SK-N-SH (cell line): ENCODE data around the gene C1orf159. TPM values are rescaled to one million over a fixed set of nuclear protein-coding genes. Genes with fewer than 3 reads are reported as not detected.

Experiments
- CTCF ChIA-PET: fragments of 300-600, 350-600 bp; formaldehyde crosslinking; extraction: SDS; loops from one replicate; lab custom pipeline; 2021; lab: Yijun Ruan, JAX
- POLR2A ChIA-PET: fragments of 350-600 bp; sonication (Branson Sonifier 250); formaldehyde crosslinking; extraction: SDS; loops from one replicate; lab custom pipeline; 2020; ENCODE audit warnings: antibody characterized with exemption, inconsistent platforms; lab: Yijun Ruan, JAX
- DNase-seq: peaks from one replicate; pipeline ENCODE4 v3.0.0; 2012
- H2AFZ ChIP-seq: fragments of 200-600 bp; sonication (generic); 2 replicates; pipeline ENCODE4 v1.8.1; 2016; ENCODE audit warnings: antibody characterized with exemption, mild to moderate bottlenecking, low read depth
- H3F3A ChIP-seq: fragments of 200-600 bp; sonication (generic); replicated peaks from 2 replicates; pipeline ENCODE3; 2016; ENCODE audit warnings: antibody characterized with exemption, mild to moderate bottlenecking; ENCODE audit not compliant: insufficient read depth
- H3K27ac ChIP-seq, 2 experiments: fragments of 200-500 bp in 1 of 2; fragments of 200-600 bp in 1 of 2; sonication (Bioruptor generic) in 1 of 2; sonication (generic), shearing (Covaris generic) in 1 of 2; 2 replicates each; pipeline versions ENCODE4 v1.5.1 to v1.6.1; 2014 to 2016; ENCODE audit warnings: low read depth in 2 of 2, inconsistent platforms in 1 of 2, low read length in 1 of 2, mild to moderate bottlenecking in 1 of 2, mixed read lengths in 1 of 2
- H3K27me3 ChIP-seq: fragments of 200-600 bp; sonication (generic), shearing (Covaris generic); 2 replicates; pipeline ENCODE4 v1.6.1; 2016; ENCODE audit warnings: mixed run types; ENCODE audit not compliant: insufficient read depth
- H3K36me3 ChIP-seq, 2 experiments: fragments of 200-500 bp in 1 of 2; fragments of 200-600 bp in 1 of 2; sonication (Bioruptor generic) in 1 of 2; sonication (generic) in 1 of 2; replicated peaks in 1 of 2; 2 replicates each; pipeline versions ENCODE3 to v1.5.1; 2014 to 2016; ENCODE audit warnings: low read length in 1 of 2, mild to moderate bottlenecking in 1 of 2; ENCODE audit not compliant: insufficient read depth in 2 of 2, control insufficient read depth in 1 of 2
- H3K4me1 ChIP-seq, 2 experiments: fragments of 200-500 bp in 1 of 2; fragments of 200-600 bp in 1 of 2; sonication (Bioruptor generic) in 1 of 2; sonication (generic), shearing (Covaris generic) in 1 of 2; 2 replicates each; pipeline versions ENCODE4 v1.5.1 to v1.6.1; 2014 to 2016; ENCODE audit warnings: low read depth in 1 of 2, low read length in 1 of 2, mixed run types in 1 of 2; ENCODE audit not compliant: insufficient read depth in 2 of 2, control insufficient read depth in 1 of 2
- H3K4me2 ChIP-seq: fragments of 200-600 bp; sonication (generic), shearing (Covaris generic); 2 replicates; pipeline ENCODE4 v1.6.1; 2017; ENCODE audit warnings: mixed run types
- H3K4me3 ChIP-seq, 2 experiments: fragments of 200-500 bp in 1 of 2; fragments of 200-600 bp in 1 of 2; sonication (Bioruptor generic) in 1 of 2; sonication (generic), shearing (Covaris generic) in 1 of 2; 2 replicates each; pipeline versions ENCODE4 v1.5.1 to v1.8.1; 2014 to 2016; ENCODE audit warnings: low read depth in 2 of 2, inconsistent platforms in 1 of 2, low read length in 1 of 2, mild to moderate bottlenecking in 1 of 2, mixed read lengths in 1 of 2, moderate library complexity in 1 of 2
- H3K79me2 ChIP-seq: fragments of 200-600 bp; sonication (generic); 2 replicates; pipeline ENCODE4 v1.8.1; 2017; ENCODE audit warnings: mild to moderate bottlenecking; ENCODE audit not compliant: insufficient read depth
- H3K9ac ChIP-seq: fragments of 200-600 bp; sonication (generic); 2 replicates; pipeline ENCODE4 v1.6.1; 2017; ENCODE audit warnings: mixed run types
- H3K9me2 ChIP-seq: fragments of 200-600 bp; sonication (generic); 2 replicates; pipeline ENCODE4 v1.6.1; 2017; ENCODE audit warnings: mixed run types
- H3K9me3 ChIP-seq: fragments of 200-600 bp; sonication (generic); 2 replicates; pipeline ENCODE4 v1.6.1; 2017; ENCODE audit warnings: mixed run types, mild to moderate bottlenecking, moderate library complexity
- H4K20me1 ChIP-seq: fragments of 200-600 bp; sonication (generic); 2 replicates; pipeline ENCODE4 v1.6.1; 2017; ENCODE audit warnings: mild to moderate bottlenecking, mixed run types; ENCODE audit not compliant: insufficient read depth
- EP300 ChIP-seq, 2 experiments: IDR thresholded peaks; 2 replicates each; pipeline versions ENCODE4 v1.4.0 to v1.6.1; 2012; ENCODE audit warnings: borderline replicate concordance in 1 of 2, low read depth in 1 of 2, low read length in 1 of 2
- EZH2phosphoT487 ChIP-seq: fragments of 200-600 bp; sonication (generic); IDR thresholded peaks from 2 replicates; pipeline ENCODE4 v1.6.1; 2017; ENCODE audit warnings: low read depth, mixed run types, mild to moderate bottlenecking, antibody characterized with exemption, moderate library complexity, borderline replicate concordance
- FOXJ3 ChIP-seq: sonication (generic); formaldehyde crosslinking; IDR thresholded peaks from 2 replicates; pipeline ENCODE4 v1.5.1; 2020; ENCODE audit warnings: mild to moderate bottlenecking, missing genetic modification reagents
- FOXM1 ChIP-seq: IDR thresholded peaks from 2 replicates; pipeline ENCODE4 v1.4.0; 2012; ENCODE audit warnings: low read depth, mild to moderate bottlenecking
- JUND ChIP-seq: IDR thresholded peaks from 2 replicates; pipeline ENCODE4 v1.4.0; 2012
- MEF2A ChIP-seq: IDR thresholded peaks from 2 replicates; pipeline ENCODE4 v1.4.0; 2012; ENCODE audit warnings: low read depth, borderline replicate concordance
- NFIC ChIP-seq: IDR thresholded peaks from 2 replicates; pipeline ENCODE4 v1.4.0; 2012; ENCODE audit warnings: borderline replicate concordance
- RAD21 ChIP-seq: IDR thresholded peaks from 2 replicates; pipeline ENCODE4 v1.6.1; 2012; ENCODE audit warnings: mild to moderate bottlenecking, low read length
- RCOR1 ChIP-seq: fragments of 150-350 bp; IDR thresholded peaks from 2 replicates; pipeline ENCODE4 v1.6.1; 2017; ENCODE audit warnings: antibody characterized with exemption, low read length
- SIN3A ChIP-seq: IDR thresholded peaks from 2 replicates; pipeline ENCODE4 v1.6.1; 2012; ENCODE audit warnings: low read depth, mild to moderate bottlenecking, low read length, moderate library complexity, borderline replicate concordance
- SMC3 ChIP-seq: IDR thresholded peaks from 2 replicates; pipeline ENCODE4 v1.6.1; 2012; ENCODE audit warnings: low read depth, low read length, improper control_type of control experiment
- TAF1 ChIP-seq: IDR thresholded peaks from 2 replicates; pipeline ENCODE4 v1.6.1; 2012; ENCODE audit warnings: low read depth, mild to moderate bottlenecking, low read length, moderate library complexity, borderline replicate concordance
- TCF12 ChIP-seq: IDR thresholded peaks from 2 replicates; pipeline ENCODE4 v1.4.0; 2012
- WGBS: methylation state at CpG from one replicate; pipeline ENCODE4 v1.1.6; 2017; ENCODE audit warnings: low lambda C conversion rate; 5-methylcytosine and 5-hydroxymethylcytosine counted together
- polyA plus RNA-seq, 3 experiments: library from polyadenylated mRNA; depleted of rRNA; stranded (reverse); fragments of >200 nt; gene quantifications; 2 replicates each; pipeline ENCODE4 v1.2.3, GENCODE V29; 2012
- TF ChIP-seq, protein P1 (sequence below): IDR thresholded peaks from 2 replicates; pipeline ENCODE4; 2012
- TF ChIP-seq, protein P2 (sequence below): fragments of 150-350 bp; IDR thresholded peaks from 2 replicates; pipeline ENCODE4 v1.6.1; 2017; ENCODE audit warnings: antibody characterized with exemption, low read length, low read depth, borderline replicate concordance
- TF ChIP-seq, protein P3 (sequence below): IDR thresholded peaks from 2 replicates; pipeline ENCODE4 v1.6.1; 2012; ENCODE audit warnings: mild to moderate bottlenecking, low read depth, low read length, moderate library complexity
- TF ChIP-seq, protein P4 (sequence below): IDR thresholded peaks from 2 replicates; pipeline ENCODE4 v1.4.0; 2012; ENCODE audit warnings: low read depth, borderline replicate concordance

The C1orf159 gene
- polyA plus RNA-seq, 1 of the 3 experiments (the other 2 are of a cell fraction) = 10.2 TPM

DNA sequence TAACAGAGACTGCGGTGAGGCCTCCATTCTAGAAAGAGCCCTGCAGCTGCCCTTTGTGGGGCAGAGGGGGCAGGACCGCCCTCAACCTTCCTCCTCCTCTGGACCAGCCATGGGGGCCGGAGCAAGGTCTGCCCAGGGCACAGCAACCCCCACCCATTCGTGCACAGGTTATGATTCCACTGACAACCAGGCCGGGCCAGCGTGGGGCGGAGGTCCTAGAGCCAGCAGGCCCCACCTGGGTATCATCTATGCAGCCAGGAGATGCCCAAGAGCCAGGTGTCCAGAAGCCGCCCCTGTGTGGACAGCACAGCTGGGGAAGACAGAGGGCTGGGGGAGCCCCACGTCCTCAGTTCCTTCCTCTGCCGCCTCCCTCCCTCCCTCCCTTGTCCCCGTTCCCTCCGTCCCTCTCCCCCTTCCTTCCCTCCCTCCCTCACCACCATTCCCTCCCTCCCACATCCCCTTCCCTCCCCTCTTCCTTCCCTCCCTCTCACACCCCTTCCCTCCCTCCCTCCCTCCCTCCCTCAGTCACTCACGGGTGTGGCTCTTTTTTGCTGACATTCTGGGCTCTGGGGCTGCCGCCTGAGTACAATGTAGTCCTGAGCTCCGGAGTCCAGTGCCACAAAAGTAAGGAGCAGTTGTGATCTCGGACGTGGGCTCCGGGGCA lies 54.1 kb downstream of the C1orf159 start:
- no peak for DNase-seq

DNA sequence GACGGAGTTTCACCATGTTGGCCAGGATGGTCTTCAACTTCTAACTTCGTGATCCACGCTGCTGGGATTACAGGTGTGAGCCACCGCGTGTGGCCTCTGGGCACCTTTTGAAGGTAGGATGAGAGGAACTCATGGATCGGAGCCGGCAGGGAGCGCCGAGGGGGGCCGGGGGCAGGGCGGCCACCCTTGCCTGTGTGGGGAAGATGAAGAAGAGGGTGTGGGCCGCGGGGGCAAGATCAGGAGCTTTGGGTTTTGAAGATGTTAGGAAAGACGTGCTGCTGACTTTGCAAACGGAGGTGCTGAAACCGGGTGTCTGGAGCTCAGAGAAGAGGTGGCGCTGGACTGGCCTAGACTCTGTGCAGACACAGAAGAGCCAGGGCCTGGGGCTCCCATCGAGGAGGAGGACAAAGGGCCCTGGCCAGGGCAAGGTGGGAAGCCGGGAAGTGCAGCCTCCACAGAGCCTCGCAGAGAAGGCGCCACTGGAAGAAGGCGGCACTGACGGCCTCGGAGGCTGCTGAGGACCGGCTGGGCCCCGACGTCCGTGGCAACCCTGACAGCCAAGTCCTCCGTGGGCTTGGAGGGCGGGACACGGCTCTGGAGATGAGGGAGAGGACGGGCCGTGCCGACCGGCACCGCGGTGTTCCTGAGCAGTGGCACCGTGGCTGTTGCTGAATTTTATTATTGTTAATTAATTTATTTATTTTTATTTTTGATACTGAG lies 55.4 kb downstream of the C1orf159 start:
- Histone ChIP-seq H2AFZ (no peak overlapping the region), H3K4me1 (peaks cover 0 to 6% of the 10 kb centered on the region in 2 experiments; a peak in 1 of 4 replicates), H3K27ac (no peak overlapping the region), H3K79me2 (no peaks in the 10 kb centered on the region), H3F3A (peaks cover 5% of the 10 kb centered on the region), H3K27me3 (peaks cover 20% of the 10 kb centered on the region; the same call in 1 of the 2 replicates), H3K36me3 (no peaks in the 10 kb centered on the region), H3K9me3 (no peaks in the 10 kb centered on the region), H3K4me2 (no peak overlapping the region), H3K9ac (no peak overlapping the region), H3K4me3 (no peak overlapping the region), H4K20me1 (peaks cover 6% of the 10 kb centered on the region; the same call in 1 of the 2 replicates), H3K9me2 (no peaks in the 10 kb centered on the region)
- ChIA-PET CTCF (interaction anchor here (0.7 to 15.4 kb wide), 11 partner anchors 8 to 232 kb away, joined by 3 to 216 read pairs (median 7); partner anchors contain the start of genes AGRN and PERM1), POLR2A (no interaction called here)
- DNase-seq = no peak
- 38% methylated on average over 31 of the region's 38 CpGs for WGBS
- TF ChIP-seq FOXJ3 (CRISPR knock-in tag) (no peak), EZH2phosphoT487 (no peak), TAF1 (no peak), MEF2A (no peak), FOXM1 (no peak), JUND (no peak), SIN3A (no peak), RAD21 (no peak), RCOR1 (no peak), NFIC (no peak), EP300 (IDR thresholded peaks at IDR 0.05; ENCODE audit: borderline replicate concordance in 1 of 2, low read depth in 1 of 2, low read length in 1 of 2) (no peak), SMC3 (no peak)
- TF ChIP-seq, protein P1, sequence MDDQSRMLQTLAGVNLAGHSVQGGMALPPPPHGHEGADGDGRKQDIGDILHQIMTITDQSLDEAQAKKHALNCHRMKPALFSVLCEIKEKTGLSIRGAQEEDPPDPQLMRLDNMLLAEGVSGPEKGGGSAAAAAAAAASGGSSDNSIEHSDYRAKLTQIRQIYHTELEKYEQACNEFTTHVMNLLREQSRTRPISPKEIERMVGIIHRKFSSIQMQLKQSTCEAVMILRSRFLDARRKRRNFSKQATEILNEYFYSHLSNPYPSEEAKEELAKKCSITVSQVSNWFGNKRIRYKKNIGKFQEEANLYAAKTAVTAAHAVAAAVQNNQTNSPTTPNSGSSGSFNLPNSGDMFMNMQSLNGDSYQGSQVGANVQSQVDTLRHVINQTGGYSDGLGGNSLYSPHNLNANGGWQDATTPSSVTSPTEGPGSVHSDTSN = no peak
- TF ChIP-seq, protein P2, sequence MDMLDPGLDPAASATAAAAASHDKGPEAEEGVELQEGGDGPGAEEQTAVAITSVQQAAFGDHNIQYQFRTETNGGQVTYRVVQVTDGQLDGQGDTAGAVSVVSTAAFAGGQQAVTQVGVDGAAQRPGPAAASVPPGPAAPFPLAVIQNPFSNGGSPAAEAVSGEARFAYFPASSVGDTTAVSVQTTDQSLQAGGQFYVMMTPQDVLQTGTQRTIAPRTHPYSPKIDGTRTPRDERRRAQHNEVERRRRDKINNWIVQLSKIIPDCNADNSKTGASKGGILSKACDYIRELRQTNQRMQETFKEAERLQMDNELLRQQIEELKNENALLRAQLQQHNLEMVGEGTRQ = no peak
- TF ChIP-seq, protein P3, sequence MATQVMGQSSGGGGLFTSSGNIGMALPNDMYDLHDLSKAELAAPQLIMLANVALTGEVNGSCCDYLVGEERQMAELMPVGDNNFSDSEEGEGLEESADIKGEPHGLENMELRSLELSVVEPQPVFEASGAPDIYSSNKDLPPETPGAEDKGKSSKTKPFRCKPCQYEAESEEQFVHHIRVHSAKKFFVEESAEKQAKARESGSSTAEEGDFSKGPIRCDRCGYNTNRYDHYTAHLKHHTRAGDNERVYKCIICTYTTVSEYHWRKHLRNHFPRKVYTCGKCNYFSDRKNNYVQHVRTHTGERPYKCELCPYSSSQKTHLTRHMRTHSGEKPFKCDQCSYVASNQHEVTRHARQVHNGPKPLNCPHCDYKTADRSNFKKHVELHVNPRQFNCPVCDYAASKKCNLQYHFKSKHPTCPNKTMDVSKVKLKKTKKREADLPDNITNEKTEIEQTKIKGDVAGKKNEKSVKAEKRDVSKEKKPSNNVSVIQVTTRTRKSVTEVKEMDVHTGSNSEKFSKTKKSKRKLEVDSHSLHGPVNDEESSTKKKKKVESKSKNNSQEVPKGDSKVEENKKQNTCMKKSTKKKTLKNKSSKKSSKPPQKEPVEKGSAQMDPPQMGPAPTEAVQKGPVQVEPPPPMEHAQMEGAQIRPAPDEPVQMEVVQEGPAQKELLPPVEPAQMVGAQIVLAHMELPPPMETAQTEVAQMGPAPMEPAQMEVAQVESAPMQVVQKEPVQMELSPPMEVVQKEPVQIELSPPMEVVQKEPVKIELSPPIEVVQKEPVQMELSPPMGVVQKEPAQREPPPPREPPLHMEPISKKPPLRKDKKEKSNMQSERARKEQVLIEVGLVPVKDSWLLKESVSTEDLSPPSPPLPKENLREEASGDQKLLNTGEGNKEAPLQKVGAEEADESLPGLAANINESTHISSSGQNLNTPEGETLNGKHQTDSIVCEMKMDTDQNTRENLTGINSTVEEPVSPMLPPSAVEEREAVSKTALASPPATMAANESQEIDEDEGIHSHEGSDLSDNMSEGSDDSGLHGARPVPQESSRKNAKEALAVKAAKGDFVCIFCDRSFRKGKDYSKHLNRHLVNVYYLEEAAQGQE = no peak
- TF ChIP-seq, protein P4, sequence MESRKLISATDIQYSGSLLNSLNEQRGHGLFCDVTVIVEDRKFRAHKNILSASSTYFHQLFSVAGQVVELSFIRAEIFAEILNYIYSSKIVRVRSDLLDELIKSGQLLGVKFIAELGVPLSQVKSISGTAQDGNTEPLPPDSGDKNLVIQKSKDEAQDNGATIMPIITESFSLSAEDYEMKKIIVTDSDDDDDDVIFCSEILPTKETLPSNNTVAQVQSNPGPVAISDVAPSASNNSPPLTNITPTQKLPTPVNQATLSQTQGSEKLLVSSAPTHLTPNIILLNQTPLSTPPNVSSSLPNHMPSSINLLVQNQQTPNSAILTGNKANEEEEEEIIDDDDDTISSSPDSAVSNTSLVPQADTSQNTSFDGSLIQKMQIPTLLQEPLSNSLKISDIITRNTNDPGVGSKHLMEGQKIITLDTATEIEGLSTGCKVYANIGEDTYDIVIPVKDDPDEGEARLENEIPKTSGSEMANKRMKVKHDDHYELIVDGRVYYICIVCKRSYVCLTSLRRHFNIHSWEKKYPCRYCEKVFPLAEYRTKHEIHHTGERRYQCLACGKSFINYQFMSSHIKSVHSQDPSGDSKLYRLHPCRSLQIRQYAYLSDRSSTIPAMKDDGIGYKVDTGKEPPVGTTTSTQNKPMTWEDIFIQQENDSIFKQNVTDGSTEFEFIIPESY = no peak

More for the DNA sequence above, 54.1 kb downstream of the C1orf159 start:
- no peaks in the 10 kb centered on the region for H3K79me2 ChIP-seq
- ChIA-PET POLR2A (no interaction called here), CTCF (interaction anchor here (0.9 to 15.4 kb wide), 17 partner anchors 11 to 229 kb away, joined by 3 to 216 read pairs (median 7); partner anchors contain the start of genes AGRN, PERM1 and RNF223)
- no peaks in the 10 kb centered on the region for H3K9me2 ChIP-seq
- H3F3A ChIP-seq = peaks cover 13% of the 10 kb centered on the region
- peaks cover 0 to 6% of the 10 kb centered on the region in 2 experiments; a peak in 1 of 4 replicates for H3K4me1 ChIP-seq
- H2AFZ ChIP-seq = no peak overlapping the region
- H3K36me3 ChIP-seq = no peaks in the 10 kb centered on the region
- no peak overlapping the region for H3K4me3 ChIP-seq
- no peak for TF ChIP-seq EP300 (IDR thresholded peaks at IDR 0.05; ENCODE audit: borderline replicate concordance in 1 of 2, low read depth in 1 of 2, low read length in 1 of 2)
- TF ChIP-seq TCF12 = no peak
- H3K27ac ChIP-seq = no peak overlapping the region
- H3K9ac ChIP-seq = no peak overlapping the region
- H4K20me1 ChIP-seq = peaks cover 6% of the 10 kb centered on the region; the same call in 1 of the 2 replicates
- no peaks in the 10 kb centered on the region for H3K9me3 ChIP-seq
- WGBS = 40% methylated on average over 9 of the region's 18 CpGs
- no peak overlapping the region for H3K4me2 ChIP-seq
- peaks cover 20% of the 10 kb centered on the region; the same call in 1 of the 2 replicates for H3K27me3 ChIP-seq
